GM18519 (cell line): ENCODE data around the gene TMEM151B.

ENCODE experiments used
- ATAC-seq: cut with Tn5 transposase; IDR thresholded peaks from one replicate; pipeline ENCODE4 v1.9.1; 2021; ENCODE audit warnings: mild to moderate bottlenecking, moderate library complexity; ENCODE audit not compliant: unreplicated experiment, low FRiP score

The TMEM151B gene

DNA sequence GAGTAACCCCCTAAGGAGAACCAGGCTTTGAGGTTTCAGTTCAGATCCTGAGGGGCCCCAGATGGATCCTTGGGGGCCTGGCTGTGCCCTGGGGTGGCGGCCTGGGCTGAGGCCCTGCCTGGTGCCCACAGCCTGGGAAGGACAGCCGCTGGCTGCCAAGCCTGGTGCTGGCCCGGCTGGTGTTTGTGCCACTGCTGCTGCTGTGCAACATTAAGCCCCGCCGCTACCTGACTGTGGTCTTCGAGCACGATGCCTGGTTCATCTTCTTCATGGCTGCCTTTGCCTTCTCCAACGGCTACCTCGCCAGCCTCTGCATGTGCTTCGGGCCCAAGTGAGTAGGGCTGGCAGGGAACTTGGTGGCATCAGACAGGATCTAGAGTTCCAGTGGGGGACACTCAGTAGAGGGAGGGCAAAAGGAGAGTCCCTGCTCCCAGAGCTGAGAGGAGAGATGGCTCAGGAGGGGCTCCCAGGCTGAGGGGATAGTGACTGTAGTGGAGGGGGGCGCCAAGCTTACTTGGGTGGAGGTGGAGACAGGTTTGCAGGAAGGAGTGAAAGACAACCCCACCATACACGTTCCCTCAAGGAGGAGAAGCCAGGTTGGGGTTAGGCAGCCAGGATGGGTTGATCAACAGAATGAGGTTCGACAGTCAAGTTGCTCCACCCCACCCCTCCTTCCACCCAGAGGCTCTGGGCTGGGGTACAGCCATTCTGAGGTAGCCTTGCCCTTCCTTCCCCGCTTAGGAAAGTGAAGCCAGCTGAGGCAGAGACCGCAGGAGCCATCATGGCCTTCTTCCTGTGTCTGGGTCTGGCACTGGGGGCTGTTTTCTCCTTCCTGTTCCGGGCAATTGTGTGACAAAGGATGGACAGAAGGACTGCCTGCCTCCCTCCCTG lies 37.3 kb upstream of the TMEM151B start:
- ATAC-seq = no peak

DNA sequence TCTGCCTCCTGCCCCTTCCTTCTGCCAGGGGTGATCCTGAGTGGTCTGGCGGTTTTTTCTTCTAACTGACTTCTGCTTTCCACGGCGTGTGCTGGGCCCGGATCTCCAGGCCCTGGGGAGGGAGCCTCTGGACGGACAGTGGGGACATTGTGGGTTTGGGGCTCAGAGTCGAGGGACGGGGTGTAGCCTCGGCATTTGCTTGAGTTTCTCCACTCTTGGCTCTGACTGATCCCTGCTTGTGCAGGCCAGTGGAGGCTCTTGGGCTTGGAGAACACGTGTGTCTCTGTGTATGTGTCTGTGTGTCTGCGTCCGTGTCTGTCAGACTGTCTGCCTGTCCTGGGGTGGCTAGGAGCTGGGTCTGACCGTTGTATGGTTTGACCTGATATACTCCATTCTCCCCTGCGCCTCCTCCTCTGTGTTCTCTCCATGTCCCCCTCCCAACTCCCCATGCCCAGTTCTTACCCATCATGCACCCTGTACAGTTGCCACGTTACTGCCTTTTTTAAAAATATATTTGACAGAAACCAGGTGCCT lies 36.6 kb upstream of the TMEM151B start:
- no peak for ATAC-seq

GRCh38 chr6:44234101-44235025 lies 35.9 kb upstream of the TMEM151B start:
- ATAC-seq = no peak

- ATAC-seq = no peak
Measured at GRCh38 chr6:44235269-44235668, 35.0 kb upstream of the TMEM151B start.

- ATAC-seq = no peak
Measured at GRCh38 chr6:44235891-44236516, 34.2 kb upstream of the TMEM151B start.

- no peak for ATAC-seq
Measured at GRCh38 chr6:44237021-44237812, 33.0 kb upstream of the TMEM151B start.

- peak; percentile 66 for ATAC-seq
Measured at GRCh38 chr6:44237813-44238433, 32.3 kb upstream of the TMEM151B start.

- no peak for ATAC-seq
Measured at GRCh38 chr6:44238687-44239350, 31.4 kb upstream of the TMEM151B start.

DNA sequence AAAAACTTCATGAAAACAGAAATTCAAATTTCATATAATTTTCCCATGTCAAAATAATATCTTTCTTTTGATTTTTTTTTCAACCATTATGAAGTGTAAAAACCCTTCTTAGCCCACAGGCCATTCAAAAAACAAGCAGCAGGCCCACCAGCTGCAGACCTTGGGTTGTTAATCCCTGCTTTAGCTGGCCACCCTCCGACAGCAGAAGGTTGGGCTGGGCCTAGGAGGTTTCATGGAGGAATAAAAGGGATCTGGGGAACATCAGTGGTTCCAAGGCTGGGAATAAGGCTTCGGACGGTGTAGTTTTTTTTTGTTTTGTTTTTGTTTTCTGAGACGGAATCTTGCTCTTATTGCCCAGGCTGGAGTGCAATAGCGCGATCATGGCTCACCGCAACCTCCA lies 26.9 kb upstream of the TMEM151B start:
- no peak for ATAC-seq

GRCh38 chr6:44245391-44245911 lies 24.8 kb upstream of the TMEM151B start:
- no peak for ATAC-seq

DNA sequence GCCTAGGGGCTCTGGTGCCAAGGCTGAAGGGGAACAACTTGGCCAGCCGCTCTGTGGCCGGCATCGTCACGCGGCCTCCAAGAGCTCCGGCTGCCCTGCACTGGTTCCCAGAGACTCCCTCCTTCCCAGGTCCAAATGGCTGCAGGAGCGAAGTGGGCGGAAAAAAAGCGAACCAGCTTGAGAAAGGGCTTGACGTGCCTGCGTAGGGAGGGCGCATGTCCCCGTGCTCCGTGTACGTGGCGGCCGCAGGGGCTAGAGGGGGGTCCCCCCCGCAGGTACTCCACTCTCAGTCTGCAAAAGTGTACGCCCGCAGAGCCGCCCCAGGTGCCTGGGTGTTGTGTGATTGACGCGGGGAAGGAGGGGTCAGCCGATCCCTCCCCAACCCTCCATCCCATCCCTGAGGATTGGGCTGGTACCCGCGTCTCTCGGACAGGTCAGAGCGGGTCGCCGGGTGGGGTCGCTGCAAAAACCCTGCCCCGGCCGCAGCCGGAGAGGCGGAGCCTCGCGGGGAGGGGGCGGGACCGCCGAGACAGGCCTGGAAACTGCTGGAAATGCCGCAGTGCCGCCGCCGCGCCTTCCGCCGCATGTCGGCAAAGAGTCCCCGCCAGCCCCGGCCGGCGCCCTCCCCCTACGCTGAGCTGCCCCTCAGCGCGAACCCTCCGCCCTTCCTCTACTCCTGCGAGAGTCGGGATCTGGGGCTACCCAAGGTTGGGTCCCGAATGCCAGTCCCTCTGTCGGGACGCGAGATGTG lies 24.2 kb upstream of the TMEM151B start:
- ATAC-seq = peak; percentile 31

GRCh38 chr6:44246663-44247337 lies 23.4 kb upstream of the TMEM151B start, which contains the start of gene HSP90AB1:
Gene HSP90AB1, plus strand, starts transcription at chr6:44247101. Its CDS starts 1,529 bp downstream, at chr6:44248630.
- peak; percentile 55 for ATAC-seq

DNA sequence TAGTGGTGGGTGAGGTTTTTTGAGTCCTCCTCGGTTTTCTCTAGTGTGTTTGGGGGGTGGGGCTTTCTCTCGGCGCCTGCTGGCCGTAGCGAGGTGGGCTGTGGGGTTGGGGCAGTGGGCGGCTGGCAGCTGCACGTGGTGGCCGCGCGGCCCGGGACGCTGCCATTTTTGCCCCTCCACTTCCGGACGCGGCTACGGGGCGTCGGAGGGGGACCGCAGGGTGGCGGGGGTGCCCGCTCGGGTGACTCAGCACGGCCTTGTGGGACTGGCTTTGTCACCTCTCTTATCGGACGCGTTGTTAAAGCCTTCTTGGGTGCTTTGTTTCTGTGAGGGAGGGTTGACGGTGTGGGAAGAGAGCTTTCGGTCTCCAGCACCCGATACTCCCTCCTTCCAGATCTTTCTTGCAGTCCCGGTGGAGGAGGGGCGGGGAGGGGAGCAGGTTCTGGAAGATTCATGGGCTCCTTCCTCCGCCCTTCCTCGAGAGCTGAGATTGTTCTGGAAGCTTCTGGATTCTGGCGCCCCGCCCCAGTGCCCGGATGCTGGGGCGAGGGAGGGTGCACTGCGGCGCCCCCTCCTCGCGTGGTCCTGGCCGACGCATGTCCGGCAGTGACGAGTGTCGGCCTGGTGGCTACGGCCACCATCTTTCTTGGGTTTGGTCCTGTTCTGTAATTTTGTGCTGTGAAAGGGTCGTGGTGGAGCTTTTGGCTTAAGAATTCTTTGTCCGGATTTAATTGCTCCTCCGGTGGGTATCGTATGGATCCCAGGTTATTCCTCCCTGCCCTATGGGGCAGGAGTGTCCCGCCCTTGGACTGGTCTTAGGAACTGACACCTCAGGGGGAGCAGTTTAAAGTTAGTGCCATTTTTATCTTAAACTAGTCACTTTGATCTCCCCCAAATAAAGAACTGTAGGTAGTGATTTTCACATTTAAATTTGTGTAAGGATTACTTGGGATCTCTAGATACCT lies 22.6 kb upstream of the TMEM151B start:
- ATAC-seq = no peak

DNA sequence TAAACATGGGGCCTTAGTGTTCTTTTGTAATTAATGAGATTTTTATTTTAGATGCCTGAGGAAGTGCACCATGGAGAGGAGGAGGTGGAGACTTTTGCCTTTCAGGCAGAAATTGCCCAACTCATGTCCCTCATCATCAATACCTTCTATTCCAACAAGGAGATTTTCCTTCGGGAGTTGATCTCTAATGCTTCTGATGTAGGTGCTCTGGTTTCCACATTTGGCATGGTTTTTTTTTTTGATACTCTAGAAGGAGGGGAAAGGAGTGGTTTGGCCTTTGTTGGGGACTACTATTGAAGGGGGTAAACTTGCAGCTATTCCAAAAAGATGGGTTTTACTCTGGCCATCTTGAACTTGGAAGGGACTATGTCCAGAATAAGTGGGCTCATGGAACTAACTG lies 21.7 kb upstream of the TMEM151B start:
- no peak for ATAC-seq

- ATAC-seq = no peak
Measured at GRCh38 chr6:44249082-44249748, 21.0 kb upstream of the TMEM151B start.
